HG03045 (cell line): ENCODE measurements around the gene TMED4.

ENCODE experiments used
- ATAC-seq: cut with Tn5 transposase; IDR thresholded peaks from one replicate; pipeline ENCODE4 v1.9.1; 2021; ENCODE audit warnings: mild to moderate bottlenecking, moderate library complexity; ENCODE audit not compliant: unreplicated experiment

Gene TMED4

DNA sequence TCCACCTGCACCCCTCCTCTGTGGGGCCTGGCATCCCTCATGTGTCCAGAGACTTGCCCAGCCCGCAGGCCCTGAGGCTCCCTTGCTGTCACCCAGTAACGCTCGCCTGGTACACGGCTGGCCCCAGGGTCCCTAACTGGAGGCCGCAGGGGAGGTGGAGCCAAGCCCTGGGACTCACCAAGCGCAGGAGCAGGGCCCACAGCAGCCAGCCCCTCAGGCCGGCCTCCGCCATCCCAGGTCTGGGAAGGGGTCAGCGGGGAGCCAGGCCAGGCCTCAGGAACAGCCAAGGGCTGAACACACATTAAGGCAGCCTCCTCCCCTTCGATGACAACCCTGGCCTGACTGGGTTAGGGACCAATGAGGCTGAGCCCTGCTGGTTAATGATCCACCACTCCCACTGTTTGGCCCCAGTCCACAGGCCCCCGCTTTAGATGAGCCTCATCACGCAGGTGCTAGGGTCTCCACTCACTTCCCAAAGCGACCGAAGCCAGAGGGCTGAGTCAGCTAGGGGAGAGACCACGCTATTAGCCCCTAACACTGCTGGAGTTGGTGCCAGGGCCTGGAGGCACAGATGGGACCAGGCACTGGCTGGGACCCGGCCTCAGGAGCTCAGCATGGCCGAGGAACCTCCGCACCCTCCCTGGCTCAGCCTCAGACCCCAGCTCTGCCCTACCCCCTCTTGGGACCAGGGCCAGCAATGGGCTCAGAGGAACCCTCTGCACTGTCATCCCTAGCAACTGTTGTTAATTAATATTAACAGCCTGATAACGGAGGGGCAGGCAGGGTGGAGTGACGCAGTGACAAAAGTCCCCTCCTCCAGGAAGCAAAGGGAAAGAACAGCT lies 40.8 kb downstream of the TMED4 start, which contains the start of gene NPC1L1:
Gene NPC1L1, minus strand, starts transcription at position 303 of the 842 bp plus-strand sequence. Its CDS starts 71 bp downstream, at position 232.
- no peak for ATAC-seq

DNA sequence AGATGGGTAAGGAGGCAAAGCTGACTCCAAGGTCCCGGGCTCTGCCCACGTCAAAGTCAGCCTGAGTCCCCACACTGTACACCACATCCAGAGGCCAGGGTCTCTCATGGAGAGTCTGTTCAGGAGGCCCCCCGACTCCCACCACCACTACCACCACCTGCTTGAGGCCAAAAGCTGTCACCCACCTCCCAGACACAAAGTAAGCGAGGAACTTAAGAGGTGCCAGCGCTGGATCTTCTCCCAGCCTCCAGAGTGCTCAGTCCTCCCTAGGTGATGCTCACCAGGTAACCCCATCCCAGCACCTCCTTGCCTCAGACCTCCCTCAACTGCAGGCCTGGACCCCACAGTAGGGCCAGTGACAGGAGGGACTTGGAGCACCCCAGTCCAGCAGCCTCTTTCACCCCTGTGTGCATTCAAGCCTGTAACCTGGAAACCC lies 41.4 kb downstream of the TMED4 start:
- no peak for ATAC-seq

DNA sequence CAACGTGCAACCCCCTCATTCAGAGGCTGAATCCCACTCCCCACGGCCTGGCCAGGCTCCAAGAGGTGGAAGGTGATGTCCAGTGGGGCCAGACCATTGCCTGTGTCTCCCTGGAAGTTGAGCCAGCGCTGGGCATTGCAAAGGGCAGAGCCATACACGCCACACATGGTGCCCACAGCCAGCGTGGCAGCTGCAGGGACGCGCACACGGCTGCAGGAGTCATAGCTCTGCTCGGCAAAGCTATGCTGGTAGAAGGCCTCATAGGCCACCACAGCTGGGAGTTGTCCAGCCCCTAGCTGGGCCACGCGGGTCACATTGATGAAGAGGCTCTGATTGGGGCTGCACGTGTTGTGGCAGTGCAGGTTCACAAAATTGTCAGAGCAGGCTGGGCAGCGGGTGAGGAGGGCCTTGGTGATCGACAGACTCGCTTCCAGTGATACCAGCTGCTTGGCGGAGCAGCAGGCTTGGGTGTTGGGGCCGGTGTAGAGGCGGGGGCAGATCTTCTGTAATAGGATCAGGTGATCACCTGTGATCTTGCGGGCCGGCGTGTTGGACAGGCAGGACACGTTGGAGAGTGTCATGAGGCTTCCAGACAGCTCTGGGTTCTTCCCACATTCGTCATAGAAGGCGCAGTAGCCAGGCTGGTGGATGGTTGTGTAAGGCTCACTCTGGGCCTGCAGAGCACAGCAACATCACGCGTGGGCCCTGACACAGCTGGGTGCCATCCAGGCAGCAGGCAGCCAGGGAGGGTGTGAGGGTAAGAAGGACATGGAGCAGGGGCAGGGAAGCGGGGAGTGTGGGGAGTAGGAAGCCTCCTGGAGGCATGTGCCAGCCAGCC lies 42.1 kb downstream of the TMED4 start:
- no peak for ATAC-seq

DNA sequence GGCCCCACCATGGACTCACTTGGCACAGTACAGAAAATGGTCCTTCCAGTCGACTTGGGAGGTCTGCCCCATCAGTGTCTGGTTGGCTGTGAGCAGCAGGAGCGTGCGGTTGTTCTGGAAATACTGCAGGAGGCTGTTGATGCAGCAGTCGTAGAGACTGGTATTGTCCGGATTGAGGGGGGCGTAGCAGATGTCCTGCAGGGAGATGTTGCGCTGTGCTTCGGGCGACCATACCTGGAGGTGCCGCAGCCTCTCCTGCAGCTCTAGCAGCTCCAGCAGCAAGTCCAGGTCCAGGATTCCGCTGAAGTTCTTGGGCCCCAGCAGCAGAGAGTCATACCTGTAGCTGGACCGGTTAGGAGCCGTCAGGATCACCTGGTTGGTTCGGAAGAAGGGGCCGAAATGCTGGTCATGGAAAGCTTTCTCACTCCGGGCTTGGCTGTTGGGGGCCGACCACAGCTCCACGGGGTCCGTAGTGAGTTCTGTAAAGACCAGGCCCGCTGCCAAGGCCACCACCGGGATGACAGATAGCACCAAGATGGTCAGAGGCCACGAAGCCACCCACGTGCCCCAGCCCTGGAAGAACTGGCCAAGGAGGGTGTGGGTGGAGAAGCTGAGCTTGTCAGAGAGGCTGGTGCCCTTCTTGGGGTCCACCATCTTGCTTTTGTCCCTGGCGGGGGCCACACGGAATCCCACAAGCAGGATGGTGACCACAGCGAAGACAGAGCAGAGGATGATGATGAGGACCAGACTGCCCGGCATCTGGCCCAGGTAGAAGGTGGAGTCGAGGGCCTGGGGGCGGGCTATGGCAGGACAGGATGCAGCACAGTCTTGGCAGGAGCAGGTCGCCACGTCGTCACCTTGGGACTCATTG lies 43.0 kb downstream of the TMED4 start:
- no peak for ATAC-seq

DNA sequence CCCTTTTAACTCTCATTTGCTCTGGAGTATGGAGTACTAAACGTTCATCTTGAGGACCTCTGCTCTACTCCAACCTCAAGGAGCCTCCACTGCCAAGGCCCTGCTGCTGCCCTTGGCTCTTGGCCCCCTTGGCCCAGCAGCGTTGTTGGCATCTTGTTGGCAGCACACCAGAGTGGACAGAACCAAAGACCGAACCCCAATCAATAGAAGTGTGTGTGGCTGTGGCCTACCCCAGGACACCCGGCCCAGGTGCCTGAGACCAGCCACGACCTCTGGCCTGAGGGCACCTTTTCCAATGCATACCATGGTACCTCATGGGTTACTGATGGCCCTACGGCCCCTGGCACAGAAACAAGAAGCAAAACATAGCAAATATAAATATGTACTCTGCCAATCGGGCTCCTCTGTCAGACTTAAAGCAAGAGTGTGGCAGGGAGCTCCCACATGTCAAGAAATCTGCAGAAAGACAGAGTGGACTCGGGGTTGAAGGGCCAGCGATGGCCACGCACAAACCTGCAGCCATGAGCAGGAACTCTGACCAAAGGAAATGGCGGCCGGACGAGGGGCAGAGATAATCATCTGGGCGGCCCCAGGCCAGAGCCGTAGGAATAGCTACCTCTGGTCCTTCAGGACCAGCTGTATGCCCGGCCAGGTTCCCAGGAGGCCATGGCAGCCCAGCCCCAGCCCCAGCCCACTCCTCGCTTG lies 43.8 kb downstream of the TMED4 start:
- no peak for ATAC-seq

DNA sequence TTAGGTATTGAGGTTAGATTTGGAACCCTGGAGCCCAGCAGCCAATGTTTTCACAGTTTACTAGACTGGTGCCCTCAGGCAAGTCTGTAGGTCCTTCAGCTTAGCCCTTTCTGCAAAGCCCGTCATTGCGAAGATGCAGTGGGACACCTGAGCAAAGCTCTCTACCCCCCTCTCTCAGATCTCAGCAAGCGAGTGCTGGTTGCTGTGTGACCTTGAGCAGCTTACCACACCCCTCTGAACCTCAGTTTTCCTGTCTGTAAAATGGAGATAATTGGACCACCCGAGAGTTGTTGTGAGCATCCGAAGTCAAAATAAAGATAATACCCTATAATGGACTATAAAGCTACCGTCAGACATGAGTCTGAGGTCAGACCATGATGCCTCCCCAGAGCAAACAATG lies 44.6 kb downstream of the TMED4 start:
- no peak for ATAC-seq

DNA sequence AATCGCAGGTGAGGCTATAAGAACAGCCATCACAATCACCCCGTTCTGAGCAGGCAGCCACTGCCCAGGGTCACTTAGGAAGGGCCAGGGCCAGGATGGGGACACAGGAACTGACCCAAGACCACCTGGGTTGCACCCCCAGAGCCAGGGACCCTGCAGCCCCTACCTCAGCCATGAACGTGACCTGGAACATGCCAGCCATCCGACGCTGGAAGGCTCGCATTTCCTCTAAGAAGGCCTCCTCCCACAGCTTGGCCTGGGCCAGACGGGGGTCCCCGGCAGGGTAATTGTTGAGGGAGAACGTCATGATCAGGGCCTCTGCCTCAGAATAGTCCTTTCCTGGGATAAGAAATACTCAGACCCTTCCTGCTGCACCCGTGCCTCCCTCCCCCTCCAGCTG lies 45.9 kb downstream of the TMED4 start:
- no peak for ATAC-seq

DNA sequence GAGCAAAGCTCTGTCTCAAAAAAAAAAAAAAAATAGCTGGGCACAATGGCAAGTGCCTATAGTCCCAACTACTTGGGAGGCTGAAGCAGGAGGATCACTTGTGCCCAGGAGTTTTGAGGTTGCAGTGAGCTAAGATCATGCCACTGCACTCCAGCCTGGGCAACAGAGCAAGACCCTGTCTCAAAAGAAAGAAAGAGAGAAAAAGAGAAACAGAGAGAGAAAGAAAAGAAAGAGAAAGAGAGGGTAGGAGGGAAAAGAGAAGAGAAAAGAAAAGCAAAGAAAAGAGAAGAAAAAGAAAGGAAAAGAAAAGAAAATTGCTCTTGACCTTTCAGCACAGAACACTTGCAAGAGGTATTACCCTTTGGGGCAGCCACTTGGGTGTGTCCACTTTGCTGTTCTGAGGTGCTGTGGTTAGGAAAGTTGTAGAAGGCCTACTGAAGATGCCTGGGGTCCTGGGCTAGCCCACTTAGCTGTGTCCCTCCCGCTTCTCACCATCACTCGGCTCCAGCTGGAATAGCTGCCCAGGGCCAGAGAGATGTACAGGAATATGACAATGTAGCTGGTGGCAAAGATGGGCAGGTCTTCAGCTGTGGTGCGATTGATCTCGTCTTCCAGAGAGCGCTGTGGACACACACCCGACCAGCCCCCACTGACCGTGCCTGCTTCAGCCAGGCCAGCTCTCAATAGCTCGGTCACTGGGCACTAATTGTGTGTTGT lies 46.5 kb downstream of the TMED4 start:
- no peak for ATAC-seq

DNA sequence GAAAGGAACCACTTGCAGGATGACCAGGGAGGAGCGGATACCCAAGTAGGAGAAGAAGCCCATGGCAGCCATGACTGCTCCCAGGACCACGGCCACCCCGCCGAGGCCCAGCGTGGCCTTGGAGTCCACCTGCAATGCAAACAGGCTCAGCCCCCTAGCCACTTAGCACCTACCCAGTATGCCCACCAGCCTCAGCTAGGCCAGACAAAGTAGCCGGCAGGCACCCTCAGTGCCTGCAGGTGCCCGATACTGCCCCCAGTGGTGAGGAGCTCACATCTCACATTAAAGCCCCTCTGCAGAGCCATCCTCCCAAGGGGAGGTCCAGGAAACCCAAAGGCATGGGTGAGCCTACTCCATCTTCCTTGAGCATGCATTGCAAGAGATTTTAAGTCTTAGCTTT lies 47.5 kb downstream of the TMED4 start:
- ATAC-seq, result no peak

DNA sequence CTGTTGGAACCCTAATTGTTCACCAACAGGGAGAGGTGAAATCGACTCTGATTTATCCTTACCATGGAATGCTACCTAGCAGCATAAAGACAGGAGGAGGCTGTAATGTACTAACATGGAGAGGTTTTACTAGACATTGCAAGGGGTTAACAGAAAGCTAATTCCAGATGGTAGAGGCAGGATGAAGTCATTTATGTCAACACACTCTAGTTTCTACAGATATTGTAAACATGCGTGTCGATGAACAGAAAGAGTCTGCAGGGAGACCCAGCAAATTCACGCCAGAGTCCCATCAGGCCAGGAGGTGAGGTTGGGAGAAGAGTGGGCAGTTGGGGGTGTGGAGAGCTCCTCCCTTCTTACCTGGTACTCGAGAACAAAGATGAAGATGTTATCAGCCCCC lies 47.9 kb downstream of the TMED4 start:
- no peak for ATAC-seq

DNA sequence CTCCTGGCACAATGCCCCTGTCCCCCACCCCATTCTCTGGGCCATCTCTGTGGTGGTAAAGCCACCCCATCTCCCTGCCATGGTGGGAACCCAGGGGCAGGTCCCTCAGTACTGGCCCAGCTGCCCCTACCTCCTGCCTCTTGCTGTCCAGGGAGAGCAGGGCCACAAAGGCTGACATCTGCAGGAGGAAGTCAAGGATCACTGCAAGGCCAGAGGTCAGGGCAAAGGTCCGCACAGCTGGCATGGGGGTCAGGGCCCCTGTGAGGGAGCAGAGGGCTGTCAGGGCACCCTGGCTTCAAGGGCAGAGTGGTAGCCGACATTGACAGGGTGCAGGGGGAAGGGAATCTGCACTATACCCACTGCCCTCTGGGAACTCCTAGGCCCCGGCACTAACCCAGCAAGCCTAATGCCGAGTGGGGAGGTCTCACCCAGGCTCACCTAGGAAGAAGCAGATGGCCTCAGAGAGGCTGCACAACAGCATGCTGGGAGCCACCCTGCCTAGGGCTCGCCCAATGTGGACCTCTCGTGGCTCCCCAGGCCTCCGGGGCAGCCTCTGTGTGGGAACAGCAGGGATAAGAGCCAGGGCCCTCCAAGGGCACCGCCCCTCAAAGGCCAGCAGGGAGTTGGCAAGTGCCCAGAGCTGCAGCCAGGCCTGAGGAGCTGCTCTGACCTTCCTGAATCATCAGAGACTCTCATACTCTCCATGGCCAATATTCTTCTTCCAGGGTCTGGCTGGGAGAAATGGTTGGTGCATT lies 48.6 kb downstream of the TMED4 start:
- no peak for ATAC-seq

DNA sequence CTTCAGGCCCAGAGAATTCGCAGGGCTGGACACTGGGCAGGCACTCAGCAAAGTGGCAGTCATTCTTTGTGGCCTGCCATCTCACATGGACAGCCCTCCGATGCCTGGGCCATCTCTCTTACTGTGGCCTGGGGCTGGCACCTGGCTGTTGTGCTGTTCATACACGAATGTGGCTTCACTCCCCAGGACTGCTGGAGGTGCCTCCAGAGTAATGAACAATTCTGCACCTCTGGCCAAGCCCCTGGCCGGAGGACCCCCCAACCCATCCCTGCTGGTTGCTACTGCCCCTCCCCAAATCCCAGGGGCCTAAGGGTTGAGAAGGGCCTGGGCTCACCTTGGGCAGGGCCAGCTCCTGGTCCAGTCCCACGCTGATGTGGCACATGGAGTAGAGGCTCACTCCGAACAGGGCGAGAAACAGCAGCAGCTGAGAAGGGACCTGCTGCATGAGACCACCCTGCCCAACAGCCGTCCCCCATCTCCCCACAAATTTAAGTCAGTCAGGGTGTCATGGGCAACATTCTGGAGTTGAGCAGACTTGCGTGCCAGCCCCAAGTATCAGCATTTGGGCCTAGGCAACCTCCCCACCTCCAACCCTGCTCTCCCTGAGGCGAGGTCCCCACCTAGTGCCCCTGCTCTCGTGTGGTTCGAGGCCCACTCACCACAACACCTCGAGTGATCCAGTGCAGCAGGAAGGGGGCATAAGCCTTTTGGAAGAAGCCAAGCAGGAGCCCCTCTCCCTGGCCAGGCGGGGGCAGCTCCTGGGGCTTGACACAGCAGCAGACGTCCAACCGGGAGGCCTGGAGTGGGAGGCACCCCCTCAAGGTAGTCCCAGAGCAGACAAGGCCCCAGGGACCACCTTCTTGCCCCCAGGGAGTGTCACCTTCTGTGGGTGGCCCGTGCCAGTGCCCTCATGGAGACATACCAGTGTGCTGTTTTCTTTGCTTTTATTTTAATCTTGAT lies 50.3 kb downstream of the TMED4 start:
- no peak for ATAC-seq

DNA sequence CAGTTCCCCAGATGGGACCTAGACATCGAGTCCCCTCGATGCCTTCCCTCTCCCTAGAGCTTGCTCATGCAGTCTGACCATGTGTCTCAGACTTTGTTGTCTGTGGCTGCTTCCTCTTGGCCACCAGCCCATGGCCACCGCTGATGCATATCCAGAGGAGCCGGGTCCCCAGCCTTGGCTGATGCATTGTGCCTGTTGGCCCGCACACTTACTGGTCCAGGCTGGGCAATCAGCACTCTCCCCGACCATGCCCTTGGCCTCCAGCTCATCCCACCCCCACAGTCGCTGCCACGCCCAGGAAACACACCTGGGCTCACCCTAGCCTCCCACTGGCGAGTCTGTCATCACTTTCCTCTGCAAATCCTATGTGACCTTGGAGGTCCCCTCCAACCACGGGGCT lies 51.0 kb downstream of the TMED4 start:
- ATAC-seq, result no peak
